CD4-positive, alpha-beta T cell treated with Interleukin-2 at 100 ng/mL for 4 hours (primary cell): Measurements from ENCODE around the gene CHGA.

ENCODE experiments used
- DNase-seq: peaks from one replicate; pipeline ENCODE4 v3.0.0-alpha.2; 2020; ENCODE audit warnings: low spot score

CHGA gene

GRCh38 chr14:92982956-92983355 is 60.0 kb downstream of the CHGA start:
- no peak for DNase-seq

- no peak for DNase-seq
Observed at GRCh38 chr14:92984082-92984788, 61.3 kb downstream of the CHGA start.
